A172 (cell line): ENCODE data around the gene RPS26. TPM values are rescaled to one million over a fixed set of nuclear protein-coding genes. Genes with fewer than 3 reads are reported as not detected.
"Not testable (repeated sequence)": the region's sequence is repeated elsewhere in the genome, so short reads cannot be mapped to it uniquely, and the experiment has no call there.

ENCODE experiments used
- DNase-seq: peaks from one replicate; pipeline ENCODE4 v3.0.0-alpha.2; 2015; ENCODE audit warnings: low spot score
- total RNA-seq: library from RNA; depleted of rRNA; stranded (reverse); fragments of >200 nt; shearing (Covaris generic); gene quantifications from 2 replicates; pipeline ENCODE4 v1.2.3, GENCODE V29; 2014

RPS26 gene
- total RNA-seq, 1 experiment from 2014 or later = 358 TPM

DNA sequence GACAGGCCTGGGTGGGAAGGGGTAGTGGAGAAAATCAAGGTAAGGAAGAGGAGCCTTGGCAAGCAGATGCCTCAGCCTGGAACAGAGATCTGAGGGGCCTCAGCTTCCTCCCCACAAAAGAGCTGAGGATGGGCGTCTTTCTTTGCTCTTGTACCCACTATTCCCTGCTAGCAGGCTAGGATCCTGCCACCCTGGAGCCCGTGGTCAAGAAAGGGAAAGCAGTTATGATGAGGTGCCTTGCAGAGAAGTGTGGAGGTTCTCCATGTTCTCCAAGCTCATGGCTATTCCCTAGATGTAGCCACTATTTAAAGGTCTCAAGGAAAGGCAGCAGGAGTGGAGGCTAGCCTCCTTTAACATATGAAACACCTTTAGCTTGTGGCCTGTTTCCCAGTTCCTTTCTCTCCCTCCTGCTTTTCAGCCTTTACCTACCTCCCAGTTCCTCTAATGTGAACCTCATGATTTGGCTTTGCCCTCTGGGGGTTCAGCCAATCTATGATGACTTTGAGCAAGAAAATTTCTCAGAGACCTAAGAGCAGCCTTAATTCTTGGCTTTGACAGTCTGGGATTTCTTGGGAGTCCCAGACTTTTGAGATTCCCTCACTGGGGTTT, 19.7 kb upstream of the RPS26 start:
- no peak for DNase-seq

DNA sequence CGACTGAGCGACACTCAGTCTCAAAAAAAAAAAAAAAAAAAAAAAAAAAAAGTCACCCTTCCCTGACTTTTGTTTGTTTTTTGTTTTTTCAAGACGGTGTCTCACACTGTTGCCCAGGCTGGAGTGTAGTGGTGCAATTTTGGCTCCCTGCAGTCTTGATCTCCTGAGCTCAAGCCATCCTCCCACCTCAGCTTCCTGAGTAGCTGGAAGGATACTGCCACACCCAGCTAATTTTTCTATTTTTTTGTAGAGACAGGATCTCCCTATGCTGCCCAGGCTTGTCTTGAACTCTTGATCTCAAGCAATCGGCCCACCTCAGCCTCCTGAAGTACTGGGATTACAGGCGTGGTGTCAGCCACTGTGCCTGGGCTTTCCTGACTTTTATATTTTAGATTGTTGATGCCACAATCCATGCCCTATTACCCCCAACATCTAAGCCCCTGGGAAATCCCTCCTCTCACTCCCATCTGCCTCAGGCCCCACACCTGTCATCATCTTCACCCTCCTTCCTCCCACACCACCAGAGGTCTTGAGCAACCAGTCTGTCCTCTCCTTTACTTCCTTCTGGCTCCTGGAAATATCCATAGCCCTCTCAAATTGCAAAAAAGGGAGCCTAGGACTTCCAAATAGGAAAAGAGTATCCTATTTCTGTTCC, 13.1 kb upstream of the RPS26 start:
- DNase-seq = no peak

DNA sequence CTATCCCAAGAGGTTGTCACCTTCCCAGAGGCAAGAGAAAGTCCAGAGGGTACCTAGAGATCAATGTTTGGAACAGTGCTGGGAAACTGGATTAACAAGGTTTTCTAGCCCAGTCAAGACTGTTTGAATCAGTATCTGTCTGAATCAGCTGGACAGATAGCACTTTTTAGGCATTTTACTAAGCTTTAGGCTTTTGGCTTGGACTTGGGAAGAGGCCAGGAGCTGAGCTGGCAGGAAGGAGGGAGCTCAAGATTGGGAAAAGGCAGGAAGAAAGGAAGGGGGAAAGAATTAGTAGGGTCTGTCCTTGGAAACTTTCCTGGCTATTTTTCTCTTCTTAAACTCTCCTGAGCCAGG, 12.6 kb upstream of the RPS26 start:
- DNase-seq = no peak

DNA sequence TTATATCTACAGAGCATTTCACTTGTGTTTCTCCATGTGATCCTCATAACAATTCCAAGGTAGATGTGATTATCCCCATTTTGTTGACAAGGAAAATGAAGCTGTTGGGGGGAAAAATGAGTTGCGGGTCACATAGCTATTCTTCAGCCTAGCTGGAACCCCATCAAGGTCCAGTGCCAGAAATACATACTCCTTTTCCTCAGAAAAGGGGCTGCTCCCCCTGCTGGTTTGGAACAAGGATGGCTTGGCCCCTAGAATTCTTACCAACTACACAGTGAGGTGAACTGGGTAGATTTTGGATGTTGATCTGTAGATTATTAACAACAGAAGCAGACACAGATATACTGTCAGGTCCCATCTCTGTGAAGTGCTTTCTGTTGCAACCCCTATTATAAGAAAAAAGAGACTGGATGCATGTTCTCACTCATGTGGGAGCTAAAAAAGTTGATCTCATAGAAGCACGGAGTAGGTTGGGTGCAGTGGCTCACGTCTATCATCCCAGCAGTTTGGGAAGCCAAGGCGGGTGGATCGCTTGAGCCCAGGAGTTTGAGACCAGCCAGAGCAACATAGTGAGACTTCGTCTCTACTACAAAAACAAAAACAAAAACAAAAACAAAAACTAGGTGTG, 11.9 kb upstream of the RPS26 start:
- DNase-seq = no peak

DNA sequence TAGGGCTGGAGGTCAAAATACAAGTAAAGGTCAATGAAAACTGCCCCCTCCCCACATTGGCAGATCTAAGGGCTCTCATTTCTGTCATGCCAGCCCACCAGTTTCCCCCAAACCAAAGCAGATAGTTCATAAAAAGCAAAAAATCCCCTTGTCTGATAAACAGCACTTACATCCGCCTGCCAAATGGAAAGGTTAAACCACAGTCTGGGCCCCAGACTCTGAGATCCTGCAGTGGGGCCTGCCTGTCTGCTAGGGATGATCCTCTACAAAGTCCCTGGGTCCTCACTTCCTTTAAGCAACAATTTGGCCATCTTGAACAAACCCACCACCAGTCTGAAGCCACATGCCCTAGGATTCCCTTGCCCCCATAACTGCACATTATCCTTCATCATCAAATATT, 9.7 kb upstream of the RPS26 start:
- no peak for DNase-seq

DNA sequence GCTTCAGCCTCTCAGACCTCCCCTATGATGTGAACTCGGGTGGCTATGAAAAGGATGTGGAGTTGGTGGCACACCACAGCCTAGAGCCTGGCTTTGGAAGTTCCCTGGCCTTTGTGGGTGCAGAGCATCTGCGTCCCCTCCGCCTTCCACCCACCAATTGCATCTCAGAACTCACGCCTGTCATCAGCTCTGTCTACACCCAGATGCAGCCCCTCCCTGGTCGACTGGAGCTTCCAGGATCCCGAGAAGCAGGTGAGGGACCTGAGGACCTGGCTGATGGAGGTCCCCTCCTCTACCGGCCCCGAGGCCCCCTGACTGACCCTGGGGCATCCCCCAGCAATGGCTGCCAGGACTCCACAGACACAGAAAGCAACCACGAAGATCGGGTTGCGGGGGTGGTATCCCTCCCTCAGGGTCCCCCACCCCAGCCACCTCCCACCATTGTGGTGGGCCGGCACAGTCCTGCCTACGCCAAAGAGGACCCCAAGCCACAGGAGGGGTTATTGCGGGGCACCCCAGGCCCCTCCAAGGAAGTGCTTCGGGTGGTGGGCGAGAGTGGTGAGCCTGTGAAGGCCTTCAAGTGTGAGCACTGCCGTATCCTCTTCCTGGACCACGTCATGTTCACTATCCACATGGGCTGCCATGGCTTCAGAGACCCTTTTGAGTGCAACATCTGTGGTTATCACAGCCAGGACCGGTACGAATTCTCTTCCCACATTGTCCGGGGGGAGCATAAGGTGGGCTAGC, 7.0 kb upstream of the RPS26 start:
- no peak for DNase-seq

DNA sequence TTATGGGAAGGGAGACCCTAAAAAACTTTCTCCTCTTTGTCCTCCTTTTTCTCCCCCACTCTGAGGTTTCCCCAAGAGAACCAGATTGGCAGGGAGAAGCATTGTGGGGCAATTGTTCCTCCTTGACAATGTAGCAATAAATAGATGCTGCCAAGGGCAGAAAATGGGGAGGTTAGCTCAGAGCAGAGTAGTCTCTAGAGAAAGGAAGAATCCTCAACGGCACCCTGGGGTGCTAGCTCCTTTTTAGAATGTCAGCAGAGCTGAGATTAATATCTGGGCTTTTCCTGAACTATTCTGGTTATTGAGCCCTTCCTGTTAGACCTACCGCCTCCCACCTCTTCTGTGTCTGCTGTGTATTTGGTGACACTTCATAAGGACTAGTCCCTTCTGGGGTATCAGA, 4.6 kb upstream of the RPS26 start:
- DNase-seq = no peak

DNA sequence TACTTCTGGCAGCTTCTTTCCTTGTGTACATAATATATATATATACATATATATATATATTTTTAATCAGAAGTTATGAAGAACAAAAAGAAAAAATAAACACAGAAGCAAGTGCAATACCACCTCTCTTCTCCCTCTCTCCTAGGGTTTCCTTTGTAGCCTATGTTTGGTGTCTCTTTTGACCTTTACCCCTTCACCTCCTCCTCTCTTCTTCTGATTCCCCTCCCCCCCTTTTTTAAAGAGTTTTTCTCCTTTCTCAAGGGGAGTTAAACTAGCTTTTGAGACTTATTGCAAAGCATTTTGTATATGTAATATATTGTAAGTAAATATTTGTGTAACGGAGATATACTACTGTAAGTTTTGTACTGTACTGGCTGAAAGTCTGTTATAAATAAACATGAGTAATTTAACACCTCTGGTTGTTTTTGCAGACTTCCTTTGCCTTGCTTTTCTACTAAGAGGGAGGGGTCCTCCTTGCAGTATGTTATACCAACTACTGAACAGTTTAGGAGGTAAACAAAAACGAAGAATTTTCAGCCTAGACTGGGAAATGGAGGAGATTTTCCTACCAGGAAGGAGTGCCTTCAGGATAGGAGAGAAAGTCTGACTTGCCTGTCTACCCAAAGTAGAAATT, 3.6 kb upstream of the RPS26 start:
- DNase-seq = no peak

DNA sequence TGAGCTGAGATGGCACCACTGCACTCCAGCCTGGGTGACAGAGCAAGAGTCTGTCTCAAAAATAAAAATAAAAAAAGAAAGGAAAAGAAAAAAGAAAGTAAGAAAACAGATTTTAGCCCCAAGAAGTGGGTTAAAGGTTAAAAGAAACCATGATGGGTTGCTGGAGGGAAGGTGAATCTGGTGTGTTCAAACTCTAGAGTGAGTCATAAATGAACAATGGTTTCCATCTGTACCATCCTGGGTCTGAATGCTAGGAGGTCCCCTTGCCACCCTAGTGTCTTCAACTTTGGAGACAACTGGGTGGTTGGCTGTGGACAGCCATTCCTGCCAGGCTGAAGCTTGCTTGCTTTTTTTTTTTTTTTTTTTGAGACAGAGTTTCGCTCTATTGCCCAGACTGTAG, 1.6 kb upstream of the RPS26 start:
- DNase-seq = no peak

DNA sequence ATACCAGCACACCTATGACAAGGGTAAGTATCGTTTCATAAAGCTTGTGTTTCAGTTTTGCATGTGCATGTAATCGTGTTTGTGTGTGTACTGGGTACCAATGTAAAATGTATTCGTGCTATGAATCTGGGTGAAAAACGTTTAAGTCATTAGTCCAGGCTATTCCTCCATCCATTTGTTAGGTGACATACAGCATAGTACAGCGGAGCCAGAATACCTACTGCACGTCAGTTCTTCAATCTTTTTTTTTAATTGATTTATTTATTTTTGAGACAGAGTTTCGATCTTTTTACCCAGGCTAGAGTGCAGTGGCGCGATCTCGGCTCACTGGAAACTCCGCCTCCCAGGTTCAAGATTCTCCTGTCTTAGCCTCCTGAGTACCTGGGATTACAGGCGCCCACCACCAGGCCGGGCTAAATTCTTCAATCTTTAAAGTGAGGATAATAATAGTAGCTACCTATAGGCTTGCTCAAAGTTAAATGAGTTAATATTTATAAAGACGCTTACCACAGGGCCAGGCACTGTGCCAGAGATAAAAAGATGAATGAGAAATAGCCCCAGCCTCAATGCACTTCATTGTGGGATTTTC, 661 bp upstream of the RPS26 start:
- DNase-seq = no peak

DNA sequence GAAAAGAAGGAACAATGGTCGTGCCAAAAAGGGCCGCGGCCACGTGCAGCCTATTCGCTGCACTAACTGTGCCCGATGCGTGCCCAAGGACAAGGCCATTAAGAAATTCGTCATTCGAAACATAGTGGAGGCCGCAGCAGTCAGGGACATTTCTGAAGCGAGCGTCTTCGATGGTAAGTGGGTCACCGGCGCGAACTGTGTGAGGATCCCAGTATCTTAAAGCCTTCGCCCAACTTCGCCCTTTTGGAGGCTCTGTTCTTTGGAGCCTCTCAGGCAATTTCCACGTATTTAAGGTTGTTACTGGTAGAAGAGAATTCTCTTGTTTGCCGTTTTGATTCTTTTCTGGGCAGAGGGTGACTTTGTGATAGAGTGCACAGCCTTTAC, 704 bp downstream of the RPS26 start:
- not testable (repeated sequence) for DNase-seq

DNA sequence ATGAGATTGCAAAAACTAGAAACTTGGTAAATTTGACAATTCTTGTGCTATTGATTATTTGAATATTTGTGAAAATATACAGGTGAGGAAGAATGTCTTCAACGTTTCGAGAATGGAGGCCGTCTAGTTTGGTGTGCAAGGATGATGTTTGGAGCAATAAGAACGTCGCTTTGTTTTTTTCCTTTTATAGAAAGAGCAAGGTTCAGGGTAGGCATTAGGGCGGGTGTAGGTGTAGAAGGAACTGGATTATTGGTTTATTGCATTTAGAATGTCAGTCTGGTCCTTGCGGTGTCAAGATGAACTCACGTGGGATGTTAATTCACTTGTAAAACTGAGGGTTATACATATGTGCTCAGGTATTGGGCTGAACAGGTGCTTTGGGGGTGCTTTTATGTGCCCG, 1.1 kb downstream of the RPS26 start:
- DNase-seq = no peak

DNA sequence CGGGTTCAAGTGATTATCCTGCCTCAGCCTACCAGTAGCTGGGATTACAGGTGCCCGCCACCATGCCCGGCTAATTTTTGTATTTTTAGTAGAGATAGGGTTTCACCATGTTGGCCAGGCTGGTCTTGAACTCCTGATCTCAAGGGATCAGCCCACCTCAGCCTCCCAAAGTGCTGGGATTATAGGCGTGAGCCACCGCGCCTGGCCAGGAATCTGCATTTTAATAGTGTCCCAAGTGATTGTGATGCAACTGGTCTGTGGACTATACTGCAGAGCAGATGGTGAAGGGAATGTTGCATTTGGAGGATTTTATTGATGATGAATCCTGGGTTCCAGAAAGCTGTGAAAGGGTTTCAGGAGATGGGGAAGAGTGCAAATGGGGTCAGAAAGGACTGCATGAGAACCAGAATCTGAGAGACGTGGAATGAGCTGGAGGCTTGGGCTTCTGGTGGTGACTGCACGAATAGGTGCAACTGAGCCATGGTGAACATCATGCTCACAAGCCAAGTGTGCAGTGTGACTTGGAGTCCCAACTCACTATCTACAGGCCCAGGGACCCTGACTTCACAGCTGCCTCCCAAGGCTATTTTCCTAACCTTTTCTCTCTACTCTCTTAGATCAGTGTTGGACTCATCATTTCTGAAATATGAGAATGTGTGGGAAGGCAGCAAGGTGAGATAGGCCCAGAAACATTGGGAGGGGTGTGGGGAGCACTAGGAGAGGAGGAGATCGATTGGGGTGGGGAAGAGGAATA, 4.5 kb downstream of the RPS26 start:
- no peak for DNase-seq

DNA sequence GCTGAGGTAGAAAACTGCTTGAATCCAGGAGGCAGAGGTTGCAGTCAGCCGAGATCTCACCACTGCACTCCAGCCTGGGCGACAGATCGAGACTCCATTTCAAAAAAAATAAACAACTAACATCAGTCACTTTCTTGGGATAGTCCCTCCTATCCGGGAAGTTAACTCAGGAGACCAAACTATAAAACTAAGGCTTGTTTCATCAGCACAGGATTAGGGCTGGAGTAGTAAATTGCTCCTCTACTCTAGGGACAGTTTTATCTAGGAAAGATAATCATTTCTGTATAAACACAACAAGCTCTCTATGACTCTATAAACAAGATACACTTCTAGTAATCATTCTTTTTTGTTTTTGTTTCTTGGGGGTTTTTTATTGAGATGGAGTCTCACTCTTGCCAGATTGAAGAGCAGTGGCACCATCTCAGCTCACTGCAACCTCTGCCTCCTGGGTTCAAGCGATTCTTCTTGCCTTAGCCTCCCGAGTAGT, 11.7 kb downstream of the RPS26 start:
- DNase-seq = no peak

DNA sequence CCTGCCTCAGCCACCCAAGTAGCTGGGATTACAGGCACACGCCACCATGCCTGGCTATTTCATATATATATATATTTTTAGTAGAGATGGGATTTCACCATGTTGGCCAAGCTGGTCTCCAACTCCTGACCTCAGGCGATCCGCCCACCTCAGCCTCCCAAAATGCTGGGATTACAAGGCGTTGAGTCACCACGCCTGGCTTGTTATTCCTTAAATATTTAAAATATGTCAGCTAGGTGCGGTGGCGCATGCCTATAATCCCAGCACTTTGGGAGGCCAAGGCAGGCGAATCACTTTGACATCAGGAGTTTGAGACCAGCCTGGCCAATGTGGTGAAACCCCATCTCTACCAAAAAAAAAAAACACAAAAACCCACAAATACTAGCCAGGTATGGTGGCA, 18.2 kb downstream of the RPS26 start:
- peak; percentile 51 for DNase-seq

DNA sequence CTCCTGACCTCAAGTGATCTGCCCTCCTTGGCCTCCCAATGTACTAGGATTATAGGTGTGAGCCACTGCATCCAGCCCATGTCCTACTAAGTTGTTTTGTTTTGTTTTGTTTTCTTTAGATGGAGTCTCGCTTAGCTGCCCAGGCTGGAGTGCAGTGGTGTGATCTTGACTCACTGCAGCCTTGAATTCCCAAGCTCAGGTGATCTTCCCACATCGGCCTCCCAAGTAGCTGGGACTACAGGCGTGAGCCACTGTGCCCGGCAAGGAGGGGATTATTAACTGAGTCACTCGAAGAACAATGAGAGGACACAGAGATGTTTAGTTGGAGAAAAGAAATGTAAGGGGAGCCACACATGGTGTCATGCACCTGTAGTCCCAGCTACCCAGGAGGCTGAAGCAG, 20.3 kb downstream of the RPS26 start:
- DNase-seq = no peak

DNA sequence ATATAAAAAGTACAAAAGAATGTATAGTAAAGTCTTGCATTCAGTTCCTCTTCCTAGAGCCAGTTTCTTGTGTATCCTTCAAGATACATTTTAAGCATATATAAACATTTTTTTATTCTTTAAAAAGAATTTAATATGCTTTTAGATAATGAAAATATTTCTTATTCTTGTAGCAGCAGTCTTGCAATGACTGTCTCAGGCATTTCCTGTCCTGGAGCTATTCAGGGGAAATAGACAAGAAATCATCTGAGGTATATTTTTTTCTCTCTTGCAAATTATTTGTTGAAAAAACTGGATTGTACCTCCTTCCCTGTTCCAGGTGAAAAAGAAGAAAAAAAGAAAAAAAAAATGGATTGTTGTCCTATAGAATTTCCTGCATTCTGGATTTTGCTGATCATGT, 21.3 kb downstream of the RPS26 start:
- no peak for DNase-seq

DNA sequence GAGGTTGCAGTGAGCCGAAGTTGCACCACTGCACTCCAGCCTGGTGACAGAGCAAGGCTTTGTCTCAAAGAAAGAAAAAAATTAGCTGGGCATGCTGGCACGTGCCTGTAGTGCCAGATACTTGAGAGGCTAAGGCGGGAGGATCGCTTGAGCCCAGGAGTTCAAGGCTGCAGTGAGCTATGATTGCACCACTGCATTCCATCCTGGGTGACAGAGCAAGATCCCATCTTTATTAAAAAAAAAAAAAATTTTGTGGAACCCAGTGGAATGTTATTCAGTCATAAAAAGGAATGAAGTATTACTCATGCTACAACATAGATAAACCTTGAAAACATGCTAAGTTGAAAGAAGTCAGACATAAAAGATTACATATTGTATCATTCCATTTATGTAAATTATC, 29.9 kb downstream of the RPS26 start:
- DNase-seq = no peak

DNA sequence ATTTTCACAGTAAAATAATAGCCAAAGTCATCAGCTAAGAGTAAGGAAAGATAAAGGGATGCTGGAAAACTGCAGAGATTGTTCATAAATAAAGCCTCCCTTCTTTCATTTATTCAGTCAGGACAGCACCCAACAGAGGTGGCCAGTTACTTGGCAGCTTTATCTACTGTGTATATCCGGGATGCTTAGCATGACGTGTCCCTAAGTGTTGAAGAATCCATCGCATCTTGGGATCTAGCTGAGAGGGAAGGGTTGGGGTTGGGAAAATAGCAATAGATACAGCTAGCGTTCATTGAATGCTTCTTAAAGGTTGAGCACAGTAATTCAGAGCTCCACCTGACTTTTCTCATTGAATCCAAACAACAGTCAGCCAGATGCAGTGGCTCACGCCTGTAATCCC, 32.7 kb downstream of the RPS26 start:
- no peak for DNase-seq

DNA sequence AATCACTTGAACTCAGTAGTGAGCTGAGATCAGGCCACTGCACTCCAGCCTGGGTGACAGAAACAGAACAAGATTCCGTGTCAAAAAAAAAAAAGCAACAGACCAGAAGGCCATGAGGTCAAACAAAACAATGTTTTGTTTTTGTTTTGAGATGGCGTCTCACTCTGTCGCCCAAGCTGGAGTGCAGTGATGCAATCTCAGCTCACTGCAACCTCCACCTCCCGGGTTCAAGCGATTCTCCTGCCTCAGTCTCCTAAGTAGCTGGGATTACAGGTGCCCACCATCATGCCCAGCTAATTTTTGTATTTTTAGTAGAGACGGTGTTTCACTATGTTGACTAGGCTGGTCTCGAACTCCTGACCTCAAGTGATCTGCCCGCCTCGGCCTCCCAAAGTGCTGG, 36.2 kb downstream of the RPS26 start:
- not testable (repeated sequence) for DNase-seq

DNA sequence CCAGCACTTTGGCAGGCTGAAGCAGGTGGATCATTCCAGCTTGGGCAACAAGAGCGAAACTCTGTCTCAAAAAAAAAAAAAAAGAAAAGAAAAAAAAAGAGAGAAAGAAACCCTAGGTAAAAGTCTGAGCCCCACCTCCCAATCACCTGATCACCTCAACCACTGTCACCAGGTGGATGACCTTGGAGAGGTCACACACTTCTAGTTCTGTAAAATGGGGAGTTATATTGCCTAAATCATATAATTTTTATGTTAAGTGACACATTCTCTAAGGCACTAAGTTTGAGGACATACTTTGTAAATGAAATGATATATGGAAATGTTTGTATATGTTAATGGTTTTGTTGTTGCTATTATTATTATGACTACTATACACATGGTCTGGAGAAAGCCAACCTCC, 36.7 kb downstream of the RPS26 start:
- DNase-seq = no peak
